ENCODE results near the gene HSPD1.
"Not testable (repeated sequence)": the region's sequence is repeated elsewhere in the genome, so short reads cannot be mapped to it uniquely, and the experiment has no call there.

DNA sequence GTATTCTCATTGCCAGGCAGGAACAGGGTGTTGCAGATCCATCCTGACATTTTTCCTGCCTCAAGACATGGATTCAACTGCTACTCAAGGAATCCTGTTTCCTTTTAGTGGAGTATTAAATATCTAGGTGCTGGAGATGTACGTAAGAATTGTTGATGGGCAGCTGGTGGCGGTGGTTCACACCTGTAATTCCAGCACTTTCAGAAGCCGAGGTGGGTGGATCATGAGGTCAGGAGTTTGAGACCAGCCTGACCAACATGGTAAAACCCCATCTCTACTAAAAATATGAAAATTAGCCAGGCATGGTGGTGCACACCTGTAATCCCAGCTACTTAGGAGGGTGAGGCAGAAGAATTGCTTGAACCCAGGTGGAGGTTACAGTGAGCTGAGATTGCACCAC lies 15.4 kb downstream of the HSPD1 start:
- TF ChIP-seq, protein P1, sequence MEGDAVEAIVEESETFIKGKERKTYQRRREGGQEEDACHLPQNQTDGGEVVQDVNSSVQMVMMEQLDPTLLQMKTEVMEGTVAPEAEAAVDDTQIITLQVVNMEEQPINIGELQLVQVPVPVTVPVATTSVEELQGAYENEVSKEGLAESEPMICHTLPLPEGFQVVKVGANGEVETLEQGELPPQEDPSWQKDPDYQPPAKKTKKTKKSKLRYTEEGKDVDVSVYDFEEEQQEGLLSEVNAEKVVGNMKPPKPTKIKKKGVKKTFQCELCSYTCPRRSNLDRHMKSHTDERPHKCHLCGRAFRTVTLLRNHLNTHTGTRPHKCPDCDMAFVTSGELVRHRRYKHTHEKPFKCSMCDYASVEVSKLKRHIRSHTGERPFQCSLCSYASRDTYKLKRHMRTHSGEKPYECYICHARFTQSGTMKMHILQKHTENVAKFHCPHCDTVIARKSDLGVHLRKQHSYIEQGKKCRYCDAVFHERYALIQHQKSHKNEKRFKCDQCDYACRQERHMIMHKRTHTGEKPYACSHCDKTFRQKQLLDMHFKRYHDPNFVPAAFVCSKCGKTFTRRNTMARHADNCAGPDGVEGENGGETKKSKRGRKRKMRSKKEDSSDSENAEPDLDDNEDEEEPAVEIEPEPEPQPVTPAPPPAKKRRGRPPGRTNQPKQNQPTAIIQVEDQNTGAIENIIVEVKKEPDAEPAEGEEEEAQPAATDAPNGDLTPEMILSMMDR (IDR thresholded peaks at IDR 0.05; ENCODE audit: borderline replicate concordance, extremely low read depth, low read length, poor library complexity, severe bottlenecking) = not testable (repeated sequence)
- TF ChIP-seq EZH2 (IDR thresholded peaks at IDR 0.05; ENCODE audit: borderline replicate concordance, low read depth, low read length, severe bottlenecking) = not testable (repeated sequence)

Data from DND-41 (cell line).